A549 (cell line): ENCODE results near the gene DNAI4. TPM values are rescaled to one million over a fixed set of nuclear protein-coding genes. Genes with fewer than 3 reads are reported as not detected.

ENCODE experiments used
- ATAC-seq, 2 experiments: fragments of 200-7000 bp in 1 of 2; fragments of >200 bp in 1 of 2; cut with Nextera tagmentation in 1 of 2; cut with Tn5 transposase in 1 of 2; 3 replicates each; pipeline versions ENCODE4 v1.8.0 to v1.9.1; 2018 to 2020; ENCODE audit warnings: mild to moderate bottlenecking in 1 of 2, moderate library complexity in 1 of 2
- CTCF ChIA-PET: fragments of 300-600 bp; sonication (Branson Sonifier 250); formaldehyde crosslinking; extraction: SDS; loops from one replicate; lab custom pipeline; 2021; ENCODE audit warnings: antibody characterized with exemption, inconsistent platforms; lab: Yijun Ruan, JAX
- POLR2A ChIA-PET: fragments of 350-600 bp; formaldehyde crosslinking; extraction: SDS; loops from one replicate; lab custom pipeline; 2021; ENCODE audit warnings: antibody characterized with exemption, inconsistent platforms; lab: Yijun Ruan, JAX
- DNase-seq, 2 experiments: peaks; one replicate each; pipeline versions ENCODE4 v3.0.0 to v3.0.0-alpha.2; 2011 to 2016; ENCODE audit warnings: low read depth in 1 of 2, low spot score in 1 of 2
- FAIRE-seq: peaks from 2 replicates; lab custom pipeline; 2011; peaks lifted over from hg19 to GRCh38; lab: Jason Lieb, UNC
- H3K27ac ChIP-seq, 2 experiments: fragments of >200 bp; sonication (Bioruptor Twin); formaldehyde crosslinking; 3 replicates each; pipeline ENCODE4 v1.5.1; 2016 to 2017
- H3K4me1 ChIP-seq: fragments of >200 bp; sonication (Bioruptor Twin); formaldehyde crosslinking; 3 replicates; pipeline ENCODE4 v1.6.1; 2016
- H3K4me2 ChIP-seq: fragments of >200 bp; sonication (Bioruptor Twin); formaldehyde crosslinking; 3 replicates; pipeline ENCODE4 v1.6.1; 2016
- H3K4me3 ChIP-seq: fragments of >200 bp; sonication (Bioruptor Twin); formaldehyde crosslinking; 3 replicates; pipeline ENCODE4 v1.5.1; 2016
- H3K9me3 ChIP-seq: fragments of >200 bp; sonication (Bioruptor Twin); formaldehyde crosslinking; 3 replicates; pipeline ENCODE4 v1.6.1; 2016
- BCL3 ChIP-seq: fragments of >200 bp; sonication (Bioruptor Twin); formaldehyde crosslinking; IDR thresholded peaks from 3 replicates; pipeline ENCODE4 v1.6.1; 2016
- CBX2 ChIP-seq: fragments of 200-600 bp; sonication (generic); IDR thresholded peaks from 2 replicates; pipeline ENCODE4 v1.6.1; 2016; ENCODE audit warnings: low read depth, mild to moderate bottlenecking, borderline replicate concordance
- CHD2 ChIP-seq: fragments of 150-350 bp; IDR thresholded peaks from 2 replicates; pipeline ENCODE4 v1.6.1; 2014; ENCODE audit warnings: low read length; ENCODE audit not compliant: partially characterized antibody
- EHMT2 ChIP-seq: fragments of 200-600 bp; sonication (generic); IDR thresholded peaks from 2 replicates; pipeline ENCODE4 v1.6.1; 2016; ENCODE audit warnings: antibody characterized with exemption, low read depth, mild to moderate bottlenecking, moderate library complexity
- EP300 ChIP-seq, 2 experiments: fragments of >200 bp; sonication (Bioruptor Twin); formaldehyde crosslinking; IDR thresholded peaks; 2 replicates in 1 of 2; 3 replicates in 1 of 2; pipeline ENCODE4 v1.6.1; 2016 to 2017
- ESRRA ChIP-seq: fragments of 150-350 bp; IDR thresholded peaks from 2 replicates; pipeline ENCODE4 v1.6.1; 2014; ENCODE audit warnings: mild to moderate bottlenecking, low read length, borderline replicate concordance
- FOSB ChIP-seq: fragments of 250-450 bp; sonication (Bioruptor Pico); IDR thresholded peaks from 2 replicates; pipeline ENCODE4 v1.5.0; 2020; ENCODE audit warnings: mild to moderate bottlenecking, moderate library complexity
- FOSL2 ChIP-seq, 2 experiments: fragments of 450-650 bp in 1 of 2; fragments of >200 bp in 1 of 2; sonication (Bioruptor Twin) in 1 of 2; formaldehyde crosslinking; IDR thresholded peaks; 2 replicates each; pipeline versions ENCODE4 v1.5.0 to v1.6.1; 2016 to 2020; ENCODE audit warnings: mild to moderate bottlenecking in 1 of 2, moderate library complexity in 1 of 2
- HDAC2 ChIP-seq: fragments of 200-600 bp; sonication (generic); IDR thresholded peaks from 2 replicates; pipeline ENCODE4 v1.6.1; 2016
- HEYL ChIP-seq: fragments of 250-450 bp; sonication (Bioruptor Pico); IDR thresholded peaks from 2 replicates; pipeline ENCODE4 v1.8.0; 2021; ENCODE audit warnings: mild to moderate bottlenecking, moderate library complexity
- HOXB5 ChIP-seq: fragments of 250-450 bp; sonication (Bioruptor Pico); IDR thresholded peaks from 2 replicates; pipeline ENCODE4 v1.5.0; 2020; ENCODE audit warnings: mild to moderate bottlenecking, moderate library complexity
- KDM1A ChIP-seq: fragments of 200-600 bp; sonication (generic); IDR thresholded peaks from 2 replicates; pipeline ENCODE4 v1.6.1; 2016; ENCODE audit warnings: low read depth, mild to moderate bottlenecking
- MAFK ChIP-seq: fragments of 450-650 bp; IDR thresholded peaks from 2 replicates; pipeline ENCODE4 v1.6.1; 2014; ENCODE audit not compliant: partially characterized antibody
- MAX ChIP-seq: IDR thresholded peaks from 2 replicates; pipeline ENCODE4 v1.6.1; 2012
- NPAS2 ChIP-seq: fragments of 250-450 bp; sonication (Bioruptor Pico); IDR thresholded peaks from 2 replicates; pipeline ENCODE4 v1.8.0; 2022; ENCODE audit warnings: mild to moderate bottlenecking, moderate library complexity, borderline replicate concordance
- RARB ChIP-seq: fragments of 250-450 bp; sonication (Bioruptor Pico); IDR thresholded peaks from 2 replicates; pipeline ENCODE4 v1.8.0; 2021; ENCODE audit warnings: mild to moderate bottlenecking, moderate library complexity
- RCOR1 ChIP-seq: fragments of 150-350 bp; IDR thresholded peaks from 2 replicates; pipeline ENCODE4 v1.6.1; 2014; ENCODE audit warnings: antibody characterized with exemption, low read length, low read depth
- TP53 ChIP-seq: fragments of 250-450 bp; sonication (Bioruptor Pico); IDR thresholded peaks from 2 replicates; pipeline ENCODE4 v1.5.0; 2021; ENCODE audit warnings: mild to moderate bottlenecking, moderate library complexity
- ZC3H11A ChIP-seq: fragments of 450-650 bp; IDR thresholded peaks from 2 replicates; pipeline ENCODE4 v1.6.1; 2014; ENCODE audit warnings: antibody characterized with exemption, mild to moderate bottlenecking
- WGBS: methylation state at CpG from one replicate; pipeline ENCODE4 v1.1.6; 2017; ENCODE audit errors: missing lambda C conversion rate; 5-methylcytosine and 5-hydroxymethylcytosine counted together
- polyA plus RNA-seq, 4 experiments: library from polyadenylated mRNA; depleted of rRNA in 3 of 4; stranded (reverse); fragments of >200 nt; fragmentation: RNase III in 1 of 4; extraction: RNeasy Plus Mini Kit Qiagen cat#74134 plus additional on column Dnase treatment in 1 of 4; gene quantifications; 2 replicates in 3 of 4; 3 replicates in 1 of 4; pipeline ENCODE4 v1.2.3, GENCODE V29; 2011 to 2017
- TF ChIP-seq, protein P1 (sequence below): fragments of 150-350 bp; IDR thresholded peaks from 2 replicates; pipeline ENCODE4 v1.6.1; 2014; ENCODE audit warnings: low read depth, mild to moderate bottlenecking, low read length
- TF ChIP-seq, protein P2 (sequence below): IDR thresholded peaks from 2 replicates; pipeline ENCODE4 v1.6.1; 2012; ENCODE audit warnings: low read depth, borderline replicate concordance
- TF ChIP-seq, protein P3 (sequence below): fragments of 450-650 bp; IDR thresholded peaks from 2 replicates; pipeline ENCODE4 v1.6.1; 2014; ENCODE audit warnings: antibody characterized with exemption

The DNAI4 gene
- polyA plus RNA-seq, 2 of the 4 experiments (the other 2 are of a cell fraction): 1.3 to 4.7 TPM

DNA sequence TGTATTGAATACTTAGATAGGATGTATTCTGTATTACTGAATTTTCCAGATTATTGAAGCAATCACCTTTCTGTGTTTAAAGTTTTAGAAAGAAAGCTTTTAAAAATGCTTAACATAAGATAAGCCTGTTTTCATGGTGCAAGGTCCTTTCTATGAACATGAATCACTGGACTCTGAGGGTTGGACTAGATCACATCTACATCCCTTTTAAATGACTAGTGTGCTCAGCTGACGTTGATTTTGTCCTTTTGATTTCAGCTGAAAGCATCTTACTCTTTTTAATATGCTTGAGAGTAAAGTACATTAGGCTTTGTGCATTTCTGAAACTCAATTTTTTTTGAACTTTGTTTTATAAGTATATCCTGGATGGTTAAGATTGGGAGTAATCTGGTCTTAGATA, 16.3 kb upstream of the DNAI4 start:
- FAIRE-seq (no peak), ATAC-seq (no peak), DNase-seq (no peak)
- TF ChIP-seq EHMT2 (no peak), KDM1A (no peak)
- ChIA-PET POLR2A (interaction anchor here (1.5 kb wide), 1 partner anchor 11 kb away, joined by 5 read pairs; no protein-coding TSS in a partner anchor), CTCF (interaction anchor here (0.8 kb wide), 1 partner anchor 10 kb away, joined by 3 read pairs; no protein-coding TSS in a partner anchor)
- 85% methylated on average over 1 of the region's 1 CpG for WGBS
- Histone ChIP-seq H3K4me2 (no peak overlapping the region), H3K27ac (0 out of 6 replicates have a peak overlapping the region, but pooled peaks of 1 of the 2 experiments have one; percentile 48), H3K9me3 (no peaks in the 10 kb centered on the region), H3K4me1 (peaks cover 80% of the 10 kb centered on the region), H3K4me3 (no peak overlapping the region)

GRCh38 chr1:66938613-66939012, 14.0 kb upstream of the DNAI4 start:
- no peak for FAIRE-seq
- no peaks in the 10 kb centered on the region for H3K9me3 ChIP-seq
- H3K4me2 ChIP-seq: peak overlapping the region; percentile 50
- ChIA-PET POLR2A (interaction anchor here (1.1 to 1.3 kb wide), 2 partner anchors 9 to 14 kb away, joined by 3 to 5 read pairs; partner anchors contain the start of genes DNAI4 and MIER1), CTCF (no interaction called here)
- peaks cover 65% of the 10 kb centered on the region for H3K4me1 ChIP-seq
- ATAC-seq: no peak
- H3K4me3 ChIP-seq: no peak overlapping the region
- no peak for DNase-seq
- peak overlapping the region in 1 of 2 experiments; percentile 61; a peak in 2 of 6 replicates for H3K27ac ChIP-seq
- TF ChIP-seq, protein P1, sequence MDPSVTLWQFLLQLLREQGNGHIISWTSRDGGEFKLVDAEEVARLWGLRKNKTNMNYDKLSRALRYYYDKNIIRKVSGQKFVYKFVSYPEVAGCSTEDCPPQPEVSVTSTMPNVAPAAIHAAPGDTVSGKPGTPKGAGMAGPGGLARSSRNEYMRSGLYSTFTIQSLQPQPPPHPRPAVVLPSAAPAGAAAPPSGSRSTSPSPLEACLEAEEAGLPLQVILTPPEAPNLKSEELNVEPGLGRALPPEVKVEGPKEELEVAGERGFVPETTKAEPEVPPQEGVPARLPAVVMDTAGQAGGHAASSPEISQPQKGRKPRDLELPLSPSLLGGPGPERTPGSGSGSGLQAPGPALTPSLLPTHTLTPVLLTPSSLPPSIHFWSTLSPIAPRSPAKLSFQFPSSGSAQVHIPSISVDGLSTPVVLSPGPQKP: no peak
- no peak for TF ChIP-seq RARB (CRISPR knock-in tag)
- TF ChIP-seq ZC3H11A: no peak
- no peak for TF ChIP-seq FOSL2 (IDR thresholded peaks at IDR 0.05)
- peak; percentile 65 for TF ChIP-seq FOSL2 (CRISPR knock-in tag; IDR thresholded peaks at IDR 0.05)
- TF ChIP-seq FOSB (CRISPR knock-in tag): no peak
- TF ChIP-seq HEYL (CRISPR knock-in tag): no peak
- no peak for TF ChIP-seq TP53 (CRISPR knock-in tag)

DNA sequence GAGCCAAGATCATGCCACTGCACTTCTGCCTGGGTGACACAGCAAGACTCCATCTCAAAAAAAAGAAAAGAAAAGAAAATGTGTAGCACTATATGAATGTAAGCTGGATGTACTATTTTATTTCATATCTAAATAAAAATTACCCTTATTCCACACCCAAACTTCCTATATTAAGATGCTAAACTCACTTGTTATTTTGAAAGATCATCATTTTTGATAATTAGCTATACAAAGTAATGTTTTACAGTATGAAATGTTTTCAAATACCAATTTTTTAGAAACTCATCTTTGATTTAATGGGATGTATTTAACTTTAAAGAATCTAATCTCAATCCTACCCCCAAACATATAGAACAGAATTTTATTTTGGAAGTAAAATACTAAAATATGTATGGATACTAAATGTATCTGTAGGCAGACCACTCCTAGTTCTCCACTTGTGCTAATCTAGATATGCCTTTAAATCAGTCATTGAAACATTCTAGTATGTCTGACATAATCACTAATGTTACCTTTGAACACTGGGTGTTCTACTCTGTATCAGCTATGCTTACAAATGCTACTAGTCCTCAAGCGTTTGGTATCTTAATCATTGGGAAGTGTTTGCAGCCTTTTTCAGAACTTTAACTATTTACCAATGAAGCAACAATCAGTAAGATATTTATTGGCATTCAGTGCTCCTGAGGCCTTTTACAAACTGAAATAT, 13.0 kb upstream of the DNAI4 start:
- no peaks in the 10 kb centered on the region for H3K9me3 ChIP-seq
- CTCF ChIA-PET: no interaction called here
- WGBS: 38% methylated on average over 1 of the region's 1 CpG
- no peak for DNase-seq
- FAIRE-seq: no peak
- peak overlapping the region in 1 of 2 experiments; percentile 62; a peak in 2 of 6 replicates for H3K27ac ChIP-seq
- no peak for ATAC-seq
- H3K4me1 ChIP-seq: peaks cover 59% of the 10 kb centered on the region
- H3K4me3 ChIP-seq: no peak overlapping the region
- TF ChIP-seq MAFK (peak; percentile 44), FOSB (CRISPR knock-in tag) (no peak)
- TF ChIP-seq, protein P2, sequence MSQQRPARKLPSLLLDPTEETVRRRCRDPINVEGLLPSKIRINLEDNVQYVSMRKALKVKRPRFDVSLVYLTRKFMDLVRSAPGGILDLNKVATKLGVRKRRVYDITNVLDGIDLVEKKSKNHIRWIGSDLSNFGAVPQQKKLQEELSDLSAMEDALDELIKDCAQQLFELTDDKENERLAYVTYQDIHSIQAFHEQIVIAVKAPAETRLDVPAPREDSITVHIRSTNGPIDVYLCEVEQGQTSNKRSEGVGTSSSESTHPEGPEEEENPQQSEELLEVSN: no peak
- peak overlapping the region; percentile 50; the same call in 2 of the 3 replicates for H3K4me2 ChIP-seq
- POLR2A ChIA-PET: interaction anchor here (1.3 kb wide), 1 partner anchor 8 kb away, joined by 5 read pairs; no protein-coding TSS in a partner anchor

DNA sequence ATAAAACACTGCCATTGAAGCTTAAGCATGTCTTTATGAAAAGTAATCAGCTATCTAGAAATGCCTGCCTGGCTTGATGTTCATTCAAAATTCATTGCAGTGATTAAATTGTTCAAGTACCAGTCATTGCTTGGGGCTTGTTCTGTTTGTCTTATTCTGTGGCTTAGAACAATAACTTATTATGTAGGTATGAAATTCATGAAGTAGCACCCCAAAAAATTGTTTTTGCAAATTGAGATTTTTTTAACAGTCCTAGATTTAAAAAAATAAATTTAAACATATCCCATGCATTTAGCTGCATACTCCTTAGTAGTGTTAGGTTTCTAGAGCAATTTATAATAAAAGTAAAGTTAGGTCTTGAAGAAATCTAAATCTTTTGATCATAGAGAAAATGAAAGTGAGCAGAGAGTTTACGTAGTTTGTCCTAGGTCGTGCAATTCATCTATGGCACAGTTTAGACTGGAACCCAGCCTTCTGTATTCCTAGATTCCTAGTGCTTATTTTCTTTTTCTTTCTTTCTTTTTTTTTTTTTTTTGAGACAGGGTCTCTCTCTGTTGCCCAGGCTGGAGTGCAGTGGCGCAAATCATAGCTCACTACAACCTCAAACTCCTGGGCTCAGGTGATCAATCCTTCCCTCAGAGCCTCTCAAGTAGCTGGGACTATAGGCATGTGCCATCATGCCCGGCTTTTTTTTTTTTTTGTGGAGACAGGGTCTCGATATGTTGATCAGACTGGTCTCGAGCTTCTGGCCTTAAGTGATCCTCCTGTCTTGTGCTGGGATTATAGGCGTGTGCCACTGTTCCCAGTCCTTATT, 9.4 kb upstream of the DNAI4 start:
- peak overlapping the region; percentile 77 for H3K4me3 ChIP-seq
- H3K27ac ChIP-seq: peak overlapping the region; percentile 88 to 91
- FAIRE-seq: no peak
- ATAC-seq: peak in 1 of 2 experiments; percentile 11; a peak in 3 of 6 replicates
- peaks cover 38% of the 10 kb centered on the region for H3K4me1 ChIP-seq
- peak overlapping the region; percentile 89 for H3K4me2 ChIP-seq
- 3% methylated on average over 7 of the region's 7 CpGs for WGBS
- H3K9me3 ChIP-seq: no peaks in the 10 kb centered on the region
- ChIA-PET CTCF (interaction anchor here (0.7 to 1.9 kb wide), 5 partner anchors 9 to 235 kb away, joined by 3 to 5 read pairs (median 3); partner anchors contain the start of genes DNAI4 and MIER1), POLR2A (interaction anchor here (0.6 to 1.9 kb wide), 2 partner anchors 9 to 216 kb away, joined by 4 to 12 read pairs; partner anchors contain the start of genes DNAI4 and MIER1)
- DNase-seq: peak in 1 of 2 experiments; percentile 27
- TF ChIP-seq NPAS2 (no peak), RCOR1 (no peak), BCL3 (no peak), CHD2 (no peak), EP300 (IDR thresholded peaks at IDR 0.05) (no peak), MAX (no peak), HOXB5 (CRISPR knock-in tag) (no peak), CBX2 (no peak), ESRRA (no peak), KDM1A (no peak), HDAC2 (no peak)
- TF ChIP-seq, protein P3, sequence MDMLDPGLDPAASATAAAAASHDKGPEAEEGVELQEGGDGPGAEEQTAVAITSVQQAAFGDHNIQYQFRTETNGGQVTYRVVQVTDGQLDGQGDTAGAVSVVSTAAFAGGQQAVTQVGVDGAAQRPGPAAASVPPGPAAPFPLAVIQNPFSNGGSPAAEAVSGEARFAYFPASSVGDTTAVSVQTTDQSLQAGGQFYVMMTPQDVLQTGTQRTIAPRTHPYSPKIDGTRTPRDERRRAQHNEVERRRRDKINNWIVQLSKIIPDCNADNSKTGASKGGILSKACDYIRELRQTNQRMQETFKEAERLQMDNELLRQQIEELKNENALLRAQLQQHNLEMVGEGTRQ: no peak
